HUES6 (cell line): ENCODE data around the gene YIPF3.
A peak's percentile ranks its signal among the peaks of the same experiment; 100 is the strongest.
"Not testable (repeated sequence)": the region's sequence is repeated elsewhere in the genome, so short reads cannot be mapped to it uniquely, and the experiment has no call there.

Source experiments
- H3K27ac ChIP-seq: 2 replicates; pipeline ENCODE4 v1.7.0; 2013; ENCODE audit warnings: low read depth, mild to moderate bottlenecking, low read length, inconsistent platforms
- H3K27me3 ChIP-seq: 2 replicates; pipeline ENCODE4 v1.6.1; 2013; ENCODE audit warnings: low read length; ENCODE audit not compliant: control insufficient read depth, insufficient read depth
- H3K36me3 ChIP-seq: 2 replicates; pipeline ENCODE4 v1.6.1; 2013; ENCODE audit warnings: low read length; ENCODE audit not compliant: control insufficient read depth, insufficient read depth
- H3K4me1 ChIP-seq: 2 replicates; pipeline ENCODE4 v1.6.1; 2013; ENCODE audit warnings: low read length; ENCODE audit not compliant: control insufficient read depth, insufficient read depth
- H3K4me3 ChIP-seq: 2 replicates; pipeline ENCODE4 v1.5.1; 2013; ENCODE audit warnings: low read depth, low read length
- H3K9ac ChIP-seq: one replicate; pipeline ENCODE4 v1.6.1; 2013; ENCODE audit warnings: mild to moderate bottlenecking, low read length
- H3K9me3 ChIP-seq: 2 replicates; pipeline ENCODE4 v1.6.1; 2013; ENCODE audit warnings: low read depth, low read length; ENCODE audit not compliant: control insufficient read depth, insufficient read depth

YIPF3 gene

DNA sequence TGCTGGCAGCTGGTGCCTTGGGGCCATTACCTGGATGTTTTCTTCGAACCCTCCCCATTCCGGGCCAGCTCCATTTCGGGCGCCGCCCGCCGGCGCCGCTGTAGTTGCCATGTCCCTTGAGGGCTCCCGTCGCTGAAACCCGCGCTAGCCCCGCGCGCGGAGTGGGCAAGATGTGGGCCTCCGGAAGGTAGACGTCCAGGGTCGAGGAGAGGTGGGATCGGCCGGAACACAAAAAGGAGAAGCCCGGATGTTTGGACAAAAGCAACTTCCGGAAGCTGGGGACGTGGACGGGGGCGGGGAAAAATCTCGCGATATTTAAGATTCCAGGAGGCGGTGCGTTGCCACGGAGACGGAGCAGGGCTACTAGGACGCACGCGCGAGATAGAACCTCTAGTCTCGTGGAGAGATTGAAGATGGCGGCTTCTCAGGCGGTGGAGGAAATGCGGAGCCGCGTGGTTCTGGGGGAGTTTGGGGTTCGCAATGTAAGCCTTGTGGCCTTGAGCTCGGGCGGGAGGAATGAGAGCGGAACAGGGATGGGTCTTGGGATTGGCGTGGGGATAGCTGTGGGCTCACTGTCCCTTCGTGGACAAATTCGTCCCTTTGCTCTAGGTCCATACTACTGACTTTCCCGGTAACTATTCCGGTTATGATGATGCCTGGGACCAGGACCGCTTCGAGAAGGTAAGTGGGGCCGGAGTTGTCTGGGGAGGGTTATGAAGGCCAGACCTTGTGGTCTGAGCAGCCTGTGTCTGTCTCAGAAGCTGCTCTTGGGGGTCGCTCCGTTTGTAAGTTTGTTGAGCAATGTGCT lies at the start of gene YIPF3, which contains the start of gene POLR1C:
TSS of gene YIPF3 (minus strand) at position 230 of the 808 bp plus-strand sequence. CDS start at position 111, 119 bp downstream.
TSS of gene POLR1C (plus strand) at position 393 of the 808 bp plus-strand sequence. CDS start at position 414, 21 bp downstream.
- Histone ChIP-seq H3K27ac (peak within 1 kb of the TSS; percentile 68), H3K9ac (peak within 1 kb of the TSS; percentile 95), H3K4me3 (peak within 1 kb of the TSS; percentile 89), H3K27me3 (no peaks in the 10 kb centered on the region), H3K4me1 (peaks cover 11% of the 10 kb centered on the region), H3K36me3 (peaks cover 69% of the 10 kb centered on the region), H3K9me3 (no peaks in the 10 kb centered on the region)

DNA sequence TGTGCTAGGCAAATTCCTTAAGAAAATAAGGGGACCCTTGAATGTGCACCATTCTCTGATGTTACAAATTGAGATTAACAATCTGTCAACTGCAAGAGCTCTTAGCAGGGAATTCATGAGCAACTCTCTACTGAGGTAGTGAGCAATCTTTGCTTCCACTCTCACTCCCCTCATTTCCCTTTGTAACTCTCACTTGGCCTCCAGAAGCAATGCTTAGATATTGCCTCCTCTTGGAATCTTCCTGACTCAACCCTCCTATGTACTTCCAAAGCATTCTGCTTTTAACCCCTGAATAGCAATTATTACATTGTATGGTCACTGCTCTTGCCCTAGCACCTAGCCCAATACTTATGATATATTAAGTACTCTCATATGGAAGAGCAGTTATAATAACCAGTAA lies 42.6 kb upstream of the YIPF3 start:
- Histone ChIP-seq H3K27ac (no peak overlapping the region), H3K4me3 (no peak overlapping the region), H3K4me1 (no peaks in the 10 kb centered on the region), H3K27me3 (no peaks in the 10 kb centered on the region), H3K36me3 (peaks cover 99% of the 10 kb centered on the region), H3K9ac (no peak overlapping the region), H3K9me3 (no peaks in the 10 kb centered on the region)

- not testable (repeated sequence) for H3K27ac ChIP-seq, H3K9ac ChIP-seq, H3K27me3 ChIP-seq, H3K4me3 ChIP-seq, H3K9me3 ChIP-seq, H3K4me1 ChIP-seq
- H3K36me3 ChIP-seq: peaks cover 96% of the 10 kb centered on the region
Observed at GRCh38 chr6:43557620-43558019, 40.9 kb upstream of the YIPF3 start.

DNA sequence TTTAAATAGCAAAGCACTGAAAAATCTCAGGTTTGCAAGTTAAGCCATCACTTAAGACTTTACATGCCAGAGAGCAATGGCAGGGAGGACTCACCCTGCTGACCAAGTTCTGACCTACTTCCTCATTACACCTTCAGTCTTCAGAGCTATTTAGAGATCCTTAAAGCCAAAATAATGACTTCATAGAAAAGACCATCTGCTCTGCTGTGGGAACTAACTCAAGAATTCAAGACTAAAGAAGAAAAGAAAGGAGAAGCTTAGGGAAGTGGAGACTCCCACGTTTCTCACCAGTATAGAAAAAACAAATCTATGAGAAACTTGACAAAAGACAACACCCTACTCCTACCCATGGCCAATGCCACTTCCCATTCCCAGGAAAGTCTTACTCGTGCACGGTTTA lies 30.5 kb upstream of the YIPF3 start:
- Histone ChIP-seq H3K27ac (no peak overlapping the region), H3K4me1 (no peaks in the 10 kb centered on the region), H3K4me3 (no peak overlapping the region), H3K27me3 (no peaks in the 10 kb centered on the region), H3K9ac (no peak overlapping the region), H3K36me3 (peaks cover 94% of the 10 kb centered on the region), H3K9me3 (no peaks in the 10 kb centered on the region)

DNA sequence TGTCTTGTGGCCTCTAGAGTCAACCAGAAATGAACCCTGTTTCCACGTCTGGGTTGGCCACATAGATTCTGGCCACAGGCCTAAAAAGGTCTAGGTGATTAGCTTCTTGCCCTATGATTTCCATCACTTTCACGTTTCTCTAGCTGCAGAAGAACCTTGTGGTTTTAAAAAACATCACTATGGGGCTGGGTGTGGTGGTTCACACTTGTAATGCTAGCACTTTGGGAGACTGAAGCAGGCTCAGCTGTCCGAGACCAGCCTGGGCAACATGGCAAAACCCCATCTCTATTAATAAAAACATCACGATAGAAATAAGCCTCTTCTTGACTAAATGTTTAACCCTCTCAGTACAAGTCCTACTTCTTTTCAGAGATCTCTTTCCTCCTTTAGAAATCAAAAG lies 27.7 kb upstream of the YIPF3 start:
- peaks cover 91% of the 10 kb centered on the region for H3K36me3 ChIP-seq

DNA sequence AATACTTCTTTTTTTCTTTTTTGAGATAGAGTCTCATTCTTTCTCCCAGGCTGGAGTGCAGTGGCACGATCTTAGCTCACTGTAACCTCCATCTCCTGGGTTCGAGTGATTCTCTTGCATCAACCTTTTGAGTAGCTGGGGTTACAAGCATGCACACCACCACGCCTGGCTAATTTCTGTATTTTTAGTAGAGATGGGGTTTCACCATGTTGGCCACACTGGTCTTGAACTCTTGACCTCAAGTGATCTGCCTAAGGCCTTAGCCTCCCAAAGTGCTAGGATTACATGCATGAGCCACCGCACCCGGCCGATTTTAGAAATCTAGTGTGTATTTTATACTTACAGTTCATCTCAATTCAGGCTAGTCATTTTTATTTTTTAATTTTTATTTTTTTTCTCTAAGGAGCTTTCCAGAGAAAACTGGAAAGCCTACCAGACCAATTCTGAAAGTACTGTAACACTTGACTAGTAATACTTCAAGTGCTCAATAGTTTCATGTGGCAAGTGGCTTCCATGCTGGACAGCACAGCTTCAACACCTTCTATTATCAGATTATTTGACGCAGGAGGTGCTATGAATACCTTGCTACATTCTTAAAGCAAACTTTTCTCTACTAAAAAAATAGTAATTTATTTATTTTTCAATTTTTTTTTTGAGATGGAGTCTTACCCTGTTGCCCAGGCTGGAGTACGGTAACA lies 25.2 kb upstream of the YIPF3 start:
- no peak overlapping the region for H3K9ac ChIP-seq
- no peak overlapping the region for H3K4me3 ChIP-seq
- H3K4me1 ChIP-seq: no peaks in the 10 kb centered on the region
- H3K36me3 ChIP-seq: peaks cover 88% of the 10 kb centered on the region
- no peak overlapping the region for H3K27ac ChIP-seq
- no peaks in the 10 kb centered on the region for H3K27me3 ChIP-seq
- H3K9me3 ChIP-seq: no peaks in the 10 kb centered on the region

More for the DNA sequence above, 27.7 kb upstream of the YIPF3 start:
- Histone ChIP-seq H3K4me1 (no peaks in the 10 kb centered on the region), H3K9ac (no peak overlapping the region), H3K9me3 (no peaks in the 10 kb centered on the region), H3K27me3 (no peaks in the 10 kb centered on the region), H3K4me3 (no peak overlapping the region), H3K27ac (no peak overlapping the region)

DNA sequence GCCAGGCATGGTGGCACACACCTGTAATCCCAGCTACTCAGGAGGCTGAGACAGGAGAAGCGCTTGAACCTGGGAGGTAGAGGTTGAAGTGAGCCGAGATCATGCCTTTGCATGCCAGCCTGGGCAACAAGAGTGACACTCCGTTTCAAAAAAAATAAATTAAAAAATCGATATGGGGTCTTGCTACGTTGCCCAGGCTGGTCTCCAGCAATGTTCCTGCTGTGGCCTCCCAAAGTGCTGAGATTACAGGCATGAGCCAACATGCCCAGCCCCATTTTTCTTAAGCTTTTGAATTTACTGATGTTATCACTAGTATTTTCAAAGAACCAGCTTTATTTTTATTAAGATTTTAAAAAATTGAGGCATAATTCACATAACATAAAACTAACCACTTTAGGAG lies 23.8 kb upstream of the YIPF3 start:
- Histone ChIP-seq H3K27ac (no peak overlapping the region), H3K36me3 (peaks cover 82% of the 10 kb centered on the region), H3K4me3 (no peak overlapping the region), H3K4me1 (no peaks in the 10 kb centered on the region), H3K9me3 (no peaks in the 10 kb centered on the region), H3K9ac (no peak overlapping the region), H3K27me3 (no peaks in the 10 kb centered on the region)

- not testable (repeated sequence) for H3K27me3 ChIP-seq, H3K9ac ChIP-seq
- peaks cover 78% of the 10 kb centered on the region for H3K36me3 ChIP-seq
Observed at GRCh38 chr6:43539409-43539808, 22.7 kb upstream of the YIPF3 start.

GRCh38 chr6:43538986-43539385 lies 22.3 kb upstream of the YIPF3 start:
- H3K27me3 ChIP-seq, H3K9ac ChIP-seq, H3K9me3 ChIP-seq, H3K4me3 ChIP-seq, H3K4me1 ChIP-seq, H3K27ac ChIP-seq: not testable (repeated sequence)
- H3K36me3 ChIP-seq: peaks cover 79% of the 10 kb centered on the region

More at GRCh38 chr6:43539409-43539808, 22.7 kb upstream of the YIPF3 start:
- not testable (repeated sequence) for H3K27ac ChIP-seq, H3K9me3 ChIP-seq, H3K4me1 ChIP-seq, H3K4me3 ChIP-seq

DNA sequence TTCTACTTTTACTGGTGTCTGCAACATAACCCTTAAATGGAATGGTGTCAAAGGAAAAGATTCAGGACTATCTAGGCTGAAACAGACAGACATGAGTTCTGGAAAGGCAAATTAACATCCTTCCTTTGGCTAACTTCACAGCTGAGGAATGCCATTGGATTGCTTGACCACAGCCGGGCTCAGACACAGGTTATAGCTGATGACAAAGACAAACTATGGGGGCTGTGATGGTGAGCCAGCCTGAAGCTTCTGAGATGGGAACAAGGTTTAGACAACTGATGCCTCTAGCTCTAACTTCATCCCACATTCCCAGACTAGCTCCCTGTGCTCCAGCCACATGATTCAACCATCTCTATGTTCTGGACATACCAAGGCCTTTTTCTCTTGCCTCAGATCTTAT lies 15.5 kb upstream of the YIPF3 start:
- H3K9me3 ChIP-seq: no peaks in the 10 kb centered on the region
- no peak overlapping the region for H3K9ac ChIP-seq
- H3K27me3 ChIP-seq: no peaks in the 10 kb centered on the region
- no peak overlapping the region for H3K4me3 ChIP-seq
- no peak overlapping the region for H3K27ac ChIP-seq
- H3K36me3 ChIP-seq: peaks cover 86% of the 10 kb centered on the region
- H3K4me1 ChIP-seq: no peaks in the 10 kb centered on the region

GRCh38 chr6:43524483-43524961 lies 7.8 kb upstream of the YIPF3 start:
- no peak overlapping the region for H3K9ac ChIP-seq
- H3K27ac ChIP-seq: no peak overlapping the region
- no peaks in the 10 kb centered on the region for H3K9me3 ChIP-seq
- H3K36me3 ChIP-seq: peaks cover 97% of the 10 kb centered on the region
- no peaks in the 10 kb centered on the region for H3K4me1 ChIP-seq
- no peak overlapping the region for H3K4me3 ChIP-seq
- no peaks in the 10 kb centered on the region for H3K27me3 ChIP-seq
